Measurements from ENCODE around the gene HINT2.

DNA sequence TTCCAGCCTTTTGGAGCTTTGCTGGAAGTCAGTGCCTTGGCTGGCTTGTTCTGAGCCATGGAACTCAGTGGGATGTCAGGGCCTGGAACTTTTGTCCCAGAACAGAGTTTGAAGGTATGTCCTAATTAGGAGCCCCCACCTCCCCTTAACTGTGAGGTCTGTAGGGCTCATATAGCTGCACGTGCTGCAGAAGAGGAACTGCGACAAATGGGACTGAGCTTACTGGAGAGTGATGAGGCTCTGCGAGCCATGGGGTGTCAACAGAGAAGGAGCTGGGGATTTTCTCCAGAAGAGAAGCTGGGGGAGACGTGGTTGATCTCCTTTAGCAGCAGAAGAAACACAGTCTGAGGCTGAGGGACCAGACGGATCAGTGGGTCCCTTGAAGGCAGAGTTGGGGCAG is 25.1 kb upstream of the HINT2 start:
- TF ChIP-seq GATA2 (IDR thresholded peaks at IDR 0.05; ENCODE audit: low read depth, low read length), result no peak
- no peak for TF ChIP-seq GATA3 (IDR thresholded peaks at IDR 0.05; ENCODE audit: low read depth, low read length)
